Measurements from ENCODE around the gene SMAD6.
A peak's percentile ranks its signal among the peaks of the same experiment; 100 is the strongest.

The SMAD6 gene

GRCh38 chr15:66714543-66714981 is 12.5 kb downstream of the SMAD6 start:
- H3K9ac ChIP-seq: no peak overlapping the region
- H3K4me1 ChIP-seq: peaks cover 2% of the 10 kb centered on the region
- H2AFZ ChIP-seq: no peak overlapping the region
- H3K4me2 ChIP-seq (ENCODE audit: low read length): no peak overlapping the region
- H3K4me3 ChIP-seq (ENCODE audit: low read depth, low read length): no peak overlapping the region
- no peaks in the 10 kb centered on the region for H3K79me2 ChIP-seq
- no peaks in the 10 kb centered on the region for H3K27me3 ChIP-seq (ENCODE audit: control insufficient read depth, insufficient read depth, low read length)
- TF ChIP-seq, protein P1, sequence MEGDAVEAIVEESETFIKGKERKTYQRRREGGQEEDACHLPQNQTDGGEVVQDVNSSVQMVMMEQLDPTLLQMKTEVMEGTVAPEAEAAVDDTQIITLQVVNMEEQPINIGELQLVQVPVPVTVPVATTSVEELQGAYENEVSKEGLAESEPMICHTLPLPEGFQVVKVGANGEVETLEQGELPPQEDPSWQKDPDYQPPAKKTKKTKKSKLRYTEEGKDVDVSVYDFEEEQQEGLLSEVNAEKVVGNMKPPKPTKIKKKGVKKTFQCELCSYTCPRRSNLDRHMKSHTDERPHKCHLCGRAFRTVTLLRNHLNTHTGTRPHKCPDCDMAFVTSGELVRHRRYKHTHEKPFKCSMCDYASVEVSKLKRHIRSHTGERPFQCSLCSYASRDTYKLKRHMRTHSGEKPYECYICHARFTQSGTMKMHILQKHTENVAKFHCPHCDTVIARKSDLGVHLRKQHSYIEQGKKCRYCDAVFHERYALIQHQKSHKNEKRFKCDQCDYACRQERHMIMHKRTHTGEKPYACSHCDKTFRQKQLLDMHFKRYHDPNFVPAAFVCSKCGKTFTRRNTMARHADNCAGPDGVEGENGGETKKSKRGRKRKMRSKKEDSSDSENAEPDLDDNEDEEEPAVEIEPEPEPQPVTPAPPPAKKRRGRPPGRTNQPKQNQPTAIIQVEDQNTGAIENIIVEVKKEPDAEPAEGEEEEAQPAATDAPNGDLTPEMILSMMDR (IDR thresholded peaks at IDR 0.05): no peak
- H3K9me3 ChIP-seq (ENCODE audit: control insufficient read depth, low read length): no peaks in the 10 kb centered on the region
- no peak overlapping the region for H3K27ac ChIP-seq
- no peaks in the 10 kb centered on the region for H3K36me3 ChIP-seq (ENCODE audit: control insufficient read depth, insufficient read depth, low read length)

DNA sequence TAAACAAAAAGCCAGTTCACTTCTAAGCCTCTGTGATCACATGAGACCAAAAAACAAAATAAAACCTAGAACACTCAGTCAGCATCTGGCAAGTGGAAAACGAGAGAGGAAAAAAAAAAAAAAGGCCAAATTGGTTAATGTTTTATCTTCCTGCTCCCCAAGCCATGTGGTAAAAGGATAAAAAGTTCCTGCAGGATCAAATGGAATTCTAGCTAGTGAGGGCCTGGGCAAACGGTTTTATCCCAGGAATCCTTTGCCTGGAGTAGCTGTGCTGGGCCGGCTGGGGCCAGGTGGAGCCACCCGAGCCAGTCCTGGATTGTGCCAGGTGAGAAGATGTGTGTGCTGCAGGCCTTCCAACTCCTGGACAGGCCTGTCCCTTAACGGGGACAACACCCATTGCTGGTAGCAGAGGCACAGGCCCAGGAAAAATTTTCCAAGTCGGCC is 13.2 kb downstream of the SMAD6 start:
- H3K27me3 ChIP-seq (ENCODE audit: control insufficient read depth, insufficient read depth, low read length): no peaks in the 10 kb centered on the region
- TF ChIP-seq, protein P1 (IDR thresholded peaks at IDR 0.05): no peak
- no peak overlapping the region for H3K9ac ChIP-seq
- H3K4me3 ChIP-seq (ENCODE audit: low read depth, low read length): no peak overlapping the region
- H3K4me2 ChIP-seq (ENCODE audit: low read length): no peak overlapping the region
- H3K27ac ChIP-seq: no peak overlapping the region
- H3K9me3 ChIP-seq (ENCODE audit: control insufficient read depth, low read length): no peaks in the 10 kb centered on the region
- no peak overlapping the region for H2AFZ ChIP-seq
- no peaks in the 10 kb centered on the region for H3K79me2 ChIP-seq
- no peaks in the 10 kb centered on the region for H3K36me3 ChIP-seq (ENCODE audit: control insufficient read depth, insufficient read depth, low read length)
- H3K4me1 ChIP-seq: peaks cover 2% of the 10 kb centered on the region

- Histone ChIP-seq H3K79me2 (no peaks in the 10 kb centered on the region), H3K27ac (no peak overlapping the region), H3K4me3 (ENCODE audit: low read depth, low read length) (no peak overlapping the region), H3K36me3 (ENCODE audit: control insufficient read depth, insufficient read depth, low read length) (no peaks in the 10 kb centered on the region), H3K9me3 (ENCODE audit: control insufficient read depth, low read length) (no peaks in the 10 kb centered on the region), H3K27me3 (ENCODE audit: control insufficient read depth, insufficient read depth, low read length) (no peaks in the 10 kb centered on the region), H3K4me2 (ENCODE audit: low read length) (peak overlapping the region; percentile 11), H3K4me1 (peaks cover 2% of the 10 kb centered on the region), H2AFZ (no peak overlapping the region), H3K9ac (no peak overlapping the region)
- TF ChIP-seq, protein P1 (IDR thresholded peaks at IDR 0.05): no peak
Observed at GRCh38 chr15:66715720-66716655, 14.0 kb downstream of the SMAD6 start.

- Histone ChIP-seq H3K4me3 (ENCODE audit: low read depth, low read length) (no peak overlapping the region), H3K9ac (no peak overlapping the region), H3K4me1 (peaks cover 2% of the 10 kb centered on the region), H3K27ac (no peak overlapping the region), H2AFZ (no peak overlapping the region), H3K27me3 (ENCODE audit: control insufficient read depth, insufficient read depth, low read length) (no peaks in the 10 kb centered on the region), H3K79me2 (no peaks in the 10 kb centered on the region), H3K4me2 (ENCODE audit: low read length) (no peak overlapping the region), H3K9me3 (ENCODE audit: control insufficient read depth, low read length) (no peaks in the 10 kb centered on the region), H3K36me3 (ENCODE audit: control insufficient read depth, insufficient read depth, low read length) (no peaks in the 10 kb centered on the region)
- TF ChIP-seq, protein P1 (IDR thresholded peaks at IDR 0.05): no peak
Observed at GRCh38 chr15:66716656-66717020, 14.6 kb downstream of the SMAD6 start.
